ENCODE data around the gene GAB1.

Gene GAB1

GRCh38 chr4:143336781-143337599, at the start of gene GAB1:
GAB1 (plus strand) TSS chr4:143336876; CDS start chr4:143337189, 313 bp downstream.
- DNase-seq (ENCODE audit: extremely low read depth, low read depth), result no peak

GRCh38 chr4:143287572-143287923, 49.1 kb upstream of the GAB1 start:
- TF ChIP-seq CTCF (IDR thresholded peaks at IDR 0.05; ENCODE audit: low read depth, low read length, missing control alignments), result no peak
- no peak for DNase-seq (ENCODE audit: extremely low read depth, low read depth)
- no peak overlapping the region for H3K4me3 ChIP-seq (replicated peaks; ENCODE audit: low read depth, low read length)

More at GRCh38 chr4:143336781-143337599, at the start of gene GAB1:
- peak within 1 kb of the TSS; percentile 54 for H3K4me3 ChIP-seq (replicated peaks; ENCODE audit: low read depth, low read length)
- no peak for TF ChIP-seq CTCF (IDR thresholded peaks at IDR 0.05; ENCODE audit: low read depth, low read length, missing control alignments)

GRCh38 chr4:143288171-143288570, 48.5 kb upstream of the GAB1 start:
- no peak for DNase-seq (ENCODE audit: extremely low read depth, low read depth)
- no peak for TF ChIP-seq CTCF (IDR thresholded peaks at IDR 0.05; ENCODE audit: low read depth, low read length, missing control alignments)
- H3K4me3 ChIP-seq (replicated peaks; ENCODE audit: low read depth, low read length), result no peak overlapping the region

GRCh38 chr4:143289370-143289769, 47.3 kb upstream of the GAB1 start:
- no peak overlapping the region for H3K4me3 ChIP-seq (replicated peaks; ENCODE audit: low read depth, low read length)
- DNase-seq (ENCODE audit: extremely low read depth, low read depth), result no peak
- TF ChIP-seq CTCF (IDR thresholded peaks at IDR 0.05; ENCODE audit: low read depth, low read length, missing control alignments), result no peak

GRCh38 chr4:143291314-143291713, 45.4 kb upstream of the GAB1 start:
- no peak for TF ChIP-seq CTCF (IDR thresholded peaks at IDR 0.05; ENCODE audit: low read depth, low read length, missing control alignments)
- DNase-seq (ENCODE audit: extremely low read depth, low read depth), result no peak
- H3K4me3 ChIP-seq (replicated peaks; ENCODE audit: low read depth, low read length), result no peak overlapping the region

GRCh38 chr4:143292858-143293257, 43.8 kb upstream of the GAB1 start:
- DNase-seq (ENCODE audit: extremely low read depth, low read depth), result no peak
- no peak overlapping the region for H3K4me3 ChIP-seq (replicated peaks; ENCODE audit: low read depth, low read length)
- TF ChIP-seq CTCF (IDR thresholded peaks at IDR 0.05; ENCODE audit: low read depth, low read length, missing control alignments), result no peak
